HEK293 (cell line): ENCODE measurements around the gene TTC27.
A peak's percentile ranks its signal among the peaks of the same experiment; 100 is the strongest.

Source experiments
- ATF2 ChIP-seq: fragments of 450-650 bp; formaldehyde crosslinking; IDR thresholded peaks from 2 replicates; pipeline ENCODE4 v1.5.1; 2016; ENCODE audit warnings: missing biosample characterization, missing genetic modification characterization, low read depth
- TF ChIP-seq, protein P1 (sequence below): fragments of 450-650 bp; formaldehyde crosslinking; IDR thresholded peaks from 2 replicates; pipeline ENCODE4 v1.5.1; 2016; ENCODE audit warnings: missing biosample characterization, missing genetic modification characterization
- TF ChIP-seq, protein P2 (sequence below): fragments of 450-650 bp; formaldehyde crosslinking; IDR thresholded peaks from 2 replicates; pipeline ENCODE4 v1.5.1; 2016; ENCODE audit warnings: missing biosample characterization, missing genetic modification characterization

DNA sequence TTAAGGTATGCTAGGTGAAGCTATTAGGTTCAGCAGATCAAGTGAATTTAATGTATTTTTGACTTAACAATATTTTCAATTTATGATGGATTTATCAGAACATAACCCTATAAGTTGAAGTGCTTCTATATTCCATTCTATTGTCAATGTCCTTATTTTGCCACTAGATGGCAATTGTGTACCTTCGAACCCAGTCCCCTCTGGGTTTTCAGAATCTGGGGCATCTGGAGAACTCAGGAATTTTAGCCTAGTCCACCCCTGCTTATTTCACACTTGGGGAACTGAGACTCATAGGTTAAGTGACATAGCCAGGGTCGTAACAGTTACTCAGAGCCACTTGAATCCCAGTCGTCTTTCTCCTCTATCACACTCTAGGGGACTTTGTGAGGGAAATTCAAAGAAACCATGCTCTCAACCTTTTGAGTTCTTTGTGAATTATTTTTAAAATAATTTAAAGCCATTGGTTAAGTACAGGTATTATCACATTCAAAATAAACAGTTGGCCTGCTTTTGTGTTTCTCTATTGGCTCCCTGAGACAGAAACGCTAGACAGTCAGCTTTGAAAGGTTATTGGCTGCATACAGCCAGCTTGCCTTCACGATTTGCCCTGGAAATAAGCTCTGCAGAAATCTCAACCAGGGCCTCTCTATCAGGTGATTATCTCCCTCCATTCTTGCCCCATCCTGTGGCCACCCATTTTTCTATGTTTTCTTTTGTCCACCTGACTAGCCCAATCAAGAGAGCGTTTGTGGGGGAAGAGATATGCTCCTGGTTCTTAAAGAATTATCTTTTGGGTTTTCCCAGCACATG, 145.0 kb downstream of the TTC27 start:
- TF ChIP-seq, protein P1, sequence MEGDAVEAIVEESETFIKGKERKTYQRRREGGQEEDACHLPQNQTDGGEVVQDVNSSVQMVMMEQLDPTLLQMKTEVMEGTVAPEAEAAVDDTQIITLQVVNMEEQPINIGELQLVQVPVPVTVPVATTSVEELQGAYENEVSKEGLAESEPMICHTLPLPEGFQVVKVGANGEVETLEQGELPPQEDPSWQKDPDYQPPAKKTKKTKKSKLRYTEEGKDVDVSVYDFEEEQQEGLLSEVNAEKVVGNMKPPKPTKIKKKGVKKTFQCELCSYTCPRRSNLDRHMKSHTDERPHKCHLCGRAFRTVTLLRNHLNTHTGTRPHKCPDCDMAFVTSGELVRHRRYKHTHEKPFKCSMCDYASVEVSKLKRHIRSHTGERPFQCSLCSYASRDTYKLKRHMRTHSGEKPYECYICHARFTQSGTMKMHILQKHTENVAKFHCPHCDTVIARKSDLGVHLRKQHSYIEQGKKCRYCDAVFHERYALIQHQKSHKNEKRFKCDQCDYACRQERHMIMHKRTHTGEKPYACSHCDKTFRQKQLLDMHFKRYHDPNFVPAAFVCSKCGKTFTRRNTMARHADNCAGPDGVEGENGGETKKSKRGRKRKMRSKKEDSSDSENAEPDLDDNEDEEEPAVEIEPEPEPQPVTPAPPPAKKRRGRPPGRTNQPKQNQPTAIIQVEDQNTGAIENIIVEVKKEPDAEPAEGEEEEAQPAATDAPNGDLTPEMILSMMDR: peak; percentile 56; the same call in 1 of the 2 replicates
- no peak for TF ChIP-seq ATF2 (tag by site-specific recombination)
- TF ChIP-seq, protein P2, sequence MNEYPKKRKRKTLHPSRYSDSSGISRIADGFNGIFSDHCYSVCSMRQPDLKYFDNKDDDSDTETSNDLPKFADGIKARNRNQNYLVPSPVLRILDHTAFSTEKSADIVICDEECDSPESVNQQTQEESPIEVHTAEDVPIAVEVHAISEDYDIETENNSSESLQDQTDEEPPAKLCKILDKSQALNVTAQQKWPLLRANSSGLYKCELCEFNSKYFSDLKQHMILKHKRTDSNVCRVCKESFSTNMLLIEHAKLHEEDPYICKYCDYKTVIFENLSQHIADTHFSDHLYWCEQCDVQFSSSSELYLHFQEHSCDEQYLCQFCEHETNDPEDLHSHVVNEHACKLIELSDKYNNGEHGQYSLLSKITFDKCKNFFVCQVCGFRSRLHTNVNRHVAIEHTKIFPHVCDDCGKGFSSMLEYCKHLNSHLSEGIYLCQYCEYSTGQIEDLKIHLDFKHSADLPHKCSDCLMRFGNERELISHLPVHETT (tag by site-specific recombination): no peak
